HFF-Myc (cell line): Measurements from ENCODE around the gene UBXN1.
"Not testable (repeated sequence)": the region's sequence is repeated elsewhere in the genome, so short reads cannot be mapped to it uniquely, and the experiment has no call there.

Experiments used
- DNase-seq: peaks from one replicate; pipeline ENCODE4 v3.0.0-alpha.2; 2011; ENCODE audit warnings: low read depth; ENCODE audit errors: extremely low read depth
- H3K4me3 ChIP-seq: replicated peaks from 2 replicates; pipeline ENCODE4 v1.5.1; 2011; ENCODE audit warnings: low read depth, mild to moderate bottlenecking, control low read depth, low read length
- TF ChIP-seq, protein P1 (sequence below): IDR thresholded peaks from 2 replicates; pipeline ENCODE4 v1.5.1; 2012; ENCODE audit warnings: mild to moderate bottlenecking, low read depth, low read length, control low read depth; ENCODE audit errors: missing control alignments

UBXN1 gene

DNA sequence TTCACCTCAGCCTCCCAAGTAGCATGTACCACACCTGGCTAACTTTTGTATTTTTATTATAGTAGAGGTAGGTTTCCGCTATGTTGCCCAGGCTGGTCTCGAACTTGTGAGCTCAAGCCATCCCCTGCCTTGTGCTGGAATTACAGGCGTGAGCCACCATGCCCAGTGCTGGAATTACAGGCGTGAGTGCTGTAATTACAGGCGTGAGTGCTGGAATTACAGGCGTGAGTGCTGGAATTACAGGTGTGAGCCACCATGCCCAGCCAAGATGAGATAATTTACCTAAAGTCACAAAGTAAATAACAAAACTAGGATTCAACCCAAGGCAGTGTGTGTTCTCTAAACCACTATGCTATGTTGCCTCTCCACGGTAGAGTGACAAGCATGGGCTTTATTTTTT, 3.6 kb upstream of the UBXN1 start:
- H3K4me3 ChIP-seq: no peak overlapping the region
- no peak for DNase-seq
- TF ChIP-seq, protein P1, sequence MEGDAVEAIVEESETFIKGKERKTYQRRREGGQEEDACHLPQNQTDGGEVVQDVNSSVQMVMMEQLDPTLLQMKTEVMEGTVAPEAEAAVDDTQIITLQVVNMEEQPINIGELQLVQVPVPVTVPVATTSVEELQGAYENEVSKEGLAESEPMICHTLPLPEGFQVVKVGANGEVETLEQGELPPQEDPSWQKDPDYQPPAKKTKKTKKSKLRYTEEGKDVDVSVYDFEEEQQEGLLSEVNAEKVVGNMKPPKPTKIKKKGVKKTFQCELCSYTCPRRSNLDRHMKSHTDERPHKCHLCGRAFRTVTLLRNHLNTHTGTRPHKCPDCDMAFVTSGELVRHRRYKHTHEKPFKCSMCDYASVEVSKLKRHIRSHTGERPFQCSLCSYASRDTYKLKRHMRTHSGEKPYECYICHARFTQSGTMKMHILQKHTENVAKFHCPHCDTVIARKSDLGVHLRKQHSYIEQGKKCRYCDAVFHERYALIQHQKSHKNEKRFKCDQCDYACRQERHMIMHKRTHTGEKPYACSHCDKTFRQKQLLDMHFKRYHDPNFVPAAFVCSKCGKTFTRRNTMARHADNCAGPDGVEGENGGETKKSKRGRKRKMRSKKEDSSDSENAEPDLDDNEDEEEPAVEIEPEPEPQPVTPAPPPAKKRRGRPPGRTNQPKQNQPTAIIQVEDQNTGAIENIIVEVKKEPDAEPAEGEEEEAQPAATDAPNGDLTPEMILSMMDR: no peak

DNA sequence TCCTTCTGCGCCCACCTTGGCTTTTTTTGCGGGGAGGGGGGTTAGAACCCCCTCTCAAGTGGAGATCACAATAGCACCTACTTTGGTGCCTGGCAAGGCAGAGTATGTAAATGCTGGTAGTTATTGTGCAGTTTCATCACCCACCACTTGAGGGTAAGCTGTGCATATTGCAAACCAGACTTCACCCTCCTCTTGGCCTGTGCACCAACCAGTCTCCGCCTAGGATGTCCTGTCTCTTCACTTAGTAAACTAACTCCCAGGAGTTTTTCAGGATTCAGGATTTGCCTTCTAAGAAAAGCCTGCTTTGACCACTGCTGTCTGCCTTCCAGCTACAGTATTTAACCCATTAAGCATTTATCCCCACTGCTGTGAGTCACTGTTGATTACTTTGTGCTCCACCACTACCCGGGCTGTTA, 2.0 kb upstream of the UBXN1 start:
- no peak overlapping the region for H3K4me3 ChIP-seq
- peak; percentile 76 for DNase-seq

DNA sequence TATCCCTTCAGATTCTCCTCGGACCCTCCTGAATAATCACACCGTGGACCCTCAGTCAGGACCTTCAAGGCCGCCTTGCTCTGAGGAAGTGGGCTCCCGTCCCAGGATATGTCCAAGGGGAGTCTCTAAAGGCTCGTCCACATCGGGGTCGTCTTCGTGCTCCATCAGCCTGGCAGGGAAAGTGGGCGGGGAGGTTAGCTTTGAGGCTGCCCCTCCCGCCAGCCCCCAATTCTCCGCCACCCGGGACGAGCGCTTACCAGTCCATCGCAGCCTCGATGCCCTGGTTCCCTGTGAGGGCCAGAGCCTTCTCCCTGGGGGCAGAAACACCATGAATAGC, 472 bp downstream of the UBXN1 start:
- DNase-seq: no peak
- peak overlapping the region; percentile 76 for H3K4me3 ChIP-seq
- TF ChIP-seq, protein P1: no peak

More for the DNA sequence above, 2.0 kb upstream of the UBXN1 start:
- TF ChIP-seq, protein P1: peak; percentile 62

DNA sequence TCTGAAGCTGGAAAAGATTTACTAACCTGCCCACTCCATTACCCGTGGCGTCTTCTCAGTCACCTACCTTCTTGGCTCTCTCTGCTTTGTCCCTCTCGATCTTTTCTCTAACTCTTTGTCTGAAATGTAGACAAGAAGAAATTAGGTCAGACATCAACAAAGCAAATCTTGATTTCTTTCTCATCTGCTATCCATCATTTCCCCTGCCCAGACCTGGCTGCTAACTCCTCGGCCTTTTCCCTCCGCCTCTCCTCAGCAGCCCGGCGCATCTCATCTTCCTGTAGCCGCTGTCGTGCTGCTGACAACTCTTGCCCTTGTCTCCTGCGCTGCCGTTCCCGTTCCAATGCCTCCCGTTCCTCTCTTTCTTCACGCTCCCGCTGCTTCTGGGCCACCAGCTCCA, 1.2 kb downstream of the UBXN1 start:
- H3K4me3 ChIP-seq: peak overlapping the region; percentile 76
- TF ChIP-seq, protein P1: no peak
- DNase-seq: no peak

DNA sequence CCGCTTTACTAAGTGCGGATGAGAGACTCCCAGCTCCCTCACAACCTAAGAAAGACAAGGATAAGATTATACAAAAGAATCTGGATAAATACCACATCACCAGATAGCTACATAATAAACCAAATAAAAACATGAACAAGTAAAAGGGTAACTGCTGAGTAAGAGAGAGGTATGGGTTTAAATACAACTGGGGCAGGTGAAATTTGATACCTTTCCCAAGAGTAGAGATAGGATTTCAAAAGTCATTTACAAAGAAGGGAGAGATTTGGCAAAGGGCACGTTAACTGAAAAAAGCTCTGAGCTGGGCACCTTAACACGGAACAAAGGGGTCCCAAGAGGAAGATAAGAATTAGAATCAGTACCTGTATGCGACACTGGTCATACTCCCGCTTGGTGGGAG, 1.7 kb downstream of the UBXN1 start:
- peak overlapping the region; percentile 76 for H3K4me3 ChIP-seq
- no peak for DNase-seq
- TF ChIP-seq, protein P1: no peak

DNA sequence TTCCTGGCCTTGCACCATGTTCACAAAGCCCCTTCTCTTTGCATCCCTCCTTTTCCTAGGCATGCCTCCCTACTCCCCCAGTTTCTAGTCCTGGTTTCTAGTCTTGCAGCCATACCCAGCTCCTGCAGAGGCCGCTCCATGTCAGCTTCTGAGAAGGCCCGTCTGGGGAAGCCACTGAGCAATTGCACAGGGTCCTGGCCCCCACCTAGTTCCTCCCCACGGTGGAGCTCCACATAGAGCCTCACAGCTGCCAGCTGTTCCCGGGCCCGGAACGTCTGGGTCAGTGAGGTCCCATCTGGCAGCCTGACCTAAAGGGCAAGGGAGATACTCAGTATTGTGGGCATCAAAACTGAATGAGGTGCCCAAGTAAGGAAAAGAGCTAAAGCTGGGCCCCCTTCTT, 2.2 kb downstream of the UBXN1 start:
- no peak for DNase-seq
- TF ChIP-seq, protein P1: no peak
- no peak overlapping the region for H3K4me3 ChIP-seq

DNA sequence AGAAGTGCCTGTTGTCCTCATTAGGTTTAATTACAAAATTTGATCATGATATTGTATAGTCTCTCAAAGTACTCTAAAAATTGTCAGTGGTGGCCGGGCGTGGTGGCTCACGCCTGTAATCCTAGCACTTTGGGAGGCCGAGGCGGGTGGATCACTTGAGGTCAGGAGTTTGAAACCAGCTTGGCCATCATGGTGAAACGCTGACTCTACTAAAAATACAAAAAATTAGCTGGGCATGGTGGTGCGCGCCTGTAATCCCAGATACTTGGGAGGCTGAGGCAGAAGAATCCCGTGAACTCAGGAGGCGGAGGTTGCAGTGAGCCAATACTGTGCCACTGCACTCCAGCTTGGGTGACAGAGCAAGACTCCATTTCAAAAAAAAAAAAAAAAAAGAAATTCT, 3.5 kb downstream of the UBXN1 start:
- not testable (repeated sequence) for H3K4me3 ChIP-seq, DNase-seq
